Esophagus squamous epithelium (tissue), 4 donors: ENCODE data around the gene CAPS2.

Source experiments
- CTCF ChIP-seq, 6 experiments: fragments of 450-650 bp in 4 of 6; fragments of 200-600 bp in 2 of 6; sonication (generic) in 2 of 6; IDR thresholded peaks; one replicate each; pipeline ENCODE4 v1.5.1; 2016 to 2019; ENCODE audit warnings: antibody characterized with exemption in 6 of 6, mild to moderate bottlenecking in 4 of 6, moderate library complexity in 4 of 6
- POLR2A ChIP-seq, 4 donors: fragments of 450-650 bp; IDR thresholded peaks; one replicate each; pipeline ENCODE4 v1.6.1; 2017; ENCODE audit warnings: antibody characterized with exemption in 4 of 4, mild to moderate bottlenecking in 4 of 4, moderate library complexity in 3 of 4

GRCh38 chr12:75275702-75276101 lies 54.4 kb downstream of the CAPS2 start:
- TF ChIP-seq POLR2A (IDR thresholded peaks at IDR 0.05) (no peak), CTCF (IDR thresholded peaks at IDR 0.05) (no peak)
